Limb (tissue), 2 donors: Measurements from ENCODE around the gene C10orf88.
A peak's percentile ranks its signal among the peaks of the same experiment; 100 is the strongest.

Experiments used
- DNase-seq, 2 donors: peaks; one replicate each; pipeline ENCODE4 v3.0.0-alpha.2; 2016; ENCODE audit errors: extremely low spot score in 2 of 2

The C10orf88 gene

GRCh38 chr10:122953902-122954730, at the start of gene C10orf88:
Gene C10orf88, minus strand, starts transcription at chr10:122954227. Its CDS starts 49 bp downstream, at chr10:122954178.
- DNase-seq, result peak; percentile 98 to 99

DNA sequence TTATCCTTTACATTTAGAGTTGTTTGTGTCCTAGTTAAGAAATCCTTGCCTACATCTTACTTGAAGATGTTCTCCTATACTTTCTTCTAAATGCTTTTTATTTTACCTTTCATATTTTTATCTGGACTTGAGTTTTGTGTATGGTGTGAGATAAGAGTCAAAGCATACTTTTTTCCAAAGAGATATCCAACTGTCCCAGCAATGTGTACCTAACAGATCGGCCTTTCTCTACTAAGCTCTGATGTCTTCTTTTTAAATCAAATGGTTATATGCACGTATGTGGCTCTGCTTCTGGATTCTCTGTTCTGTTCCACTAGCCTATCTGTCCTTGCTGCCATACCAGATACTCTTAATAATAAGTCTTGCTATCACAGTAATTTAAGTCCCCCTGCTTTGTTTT, 47.3 kb upstream of the C10orf88 start:
- no peak for DNase-seq

GRCh38 chr10:123000155-123000554, 46.1 kb upstream of the C10orf88 start:
- no peak for DNase-seq

- no peak for DNase-seq
Observed at GRCh38 chr10:122999347-122999746, 45.3 kb upstream of the C10orf88 start.

- DNase-seq, result no peak
Observed at GRCh38 chr10:122998934-122999333, 44.9 kb upstream of the C10orf88 start.

GRCh38 chr10:122998360-122998917, 44.4 kb upstream of the C10orf88 start:
- no peak for DNase-seq

GRCh38 chr10:122997864-122998263, 43.8 kb upstream of the C10orf88 start:
- no peak for DNase-seq

DNA sequence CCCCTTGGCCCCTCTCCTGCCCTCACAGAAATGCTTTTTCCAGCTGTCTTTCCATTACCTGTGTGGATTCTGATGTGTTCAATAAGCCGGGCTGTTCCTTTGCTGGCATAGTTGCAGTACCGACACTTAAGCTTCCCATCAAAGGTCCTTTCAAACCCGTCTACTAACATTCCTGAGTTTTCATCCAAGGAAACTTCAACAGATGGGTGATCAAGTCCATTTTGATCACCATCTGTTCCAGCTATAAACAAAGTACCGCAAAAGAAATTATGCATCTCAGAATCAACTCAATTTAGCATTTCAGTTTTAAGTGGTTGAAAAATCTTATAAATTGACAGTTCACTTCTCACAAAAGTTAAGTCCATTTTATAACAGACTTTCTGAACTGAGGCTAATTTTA, 41.9 kb upstream of the C10orf88 start:
- no peak for DNase-seq

DNA sequence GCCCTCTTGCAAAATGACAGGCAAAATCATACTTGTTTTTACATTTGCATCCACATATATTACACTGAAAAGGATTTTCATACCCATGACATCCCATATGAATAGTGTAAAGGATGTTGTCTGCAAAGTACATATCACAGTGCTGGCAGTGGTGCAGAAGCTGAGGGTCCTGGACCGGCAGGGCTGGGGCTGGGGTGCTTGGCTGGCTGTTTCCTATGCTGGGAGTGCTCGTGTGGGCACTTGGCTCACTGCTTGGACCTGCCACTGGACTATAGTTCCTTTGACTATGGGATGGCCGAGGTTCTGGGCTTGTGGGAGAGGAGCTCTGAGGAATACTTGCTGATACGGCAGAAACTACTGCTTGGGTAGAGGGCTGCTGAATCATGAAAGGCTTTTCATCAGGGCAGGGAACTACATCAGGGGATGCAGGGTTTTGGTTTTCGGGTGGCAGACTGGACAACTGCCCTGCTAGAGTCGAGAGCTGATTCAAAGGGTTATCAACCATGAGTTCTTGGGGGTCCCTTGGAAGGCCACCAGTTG, 39.8 kb upstream of the C10orf88 start:
- DNase-seq, result no peak

GRCh38 chr10:122992031-122992585, 38.1 kb upstream of the C10orf88 start:
- DNase-seq, result no peak

DNA sequence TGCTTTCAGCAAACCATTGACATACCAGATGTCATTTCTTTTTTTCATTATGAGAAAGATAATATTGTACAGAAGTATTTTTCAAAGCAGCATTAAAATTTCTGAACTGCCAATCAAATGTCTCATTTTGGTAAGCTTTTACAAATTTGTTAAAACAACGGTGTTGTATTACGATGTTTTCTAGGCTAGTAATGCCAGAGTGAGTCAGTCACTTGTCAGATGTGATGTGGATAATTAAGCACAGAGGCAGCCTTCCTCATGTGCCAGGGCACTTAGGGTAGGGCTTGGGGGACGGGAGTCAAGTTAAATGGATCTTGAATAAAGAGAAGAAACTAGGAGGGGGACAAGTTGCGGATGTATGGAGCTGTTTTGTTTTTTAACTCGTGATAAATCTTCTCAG, 36.3 kb upstream of the C10orf88 start:
- DNase-seq, result no peak

GRCh38 chr10:122988501-122988900, 34.5 kb upstream of the C10orf88 start:
- DNase-seq, result no peak

GRCh38 chr10:122986335-122986734, 32.3 kb upstream of the C10orf88 start:
- no peak for DNase-seq

DNA sequence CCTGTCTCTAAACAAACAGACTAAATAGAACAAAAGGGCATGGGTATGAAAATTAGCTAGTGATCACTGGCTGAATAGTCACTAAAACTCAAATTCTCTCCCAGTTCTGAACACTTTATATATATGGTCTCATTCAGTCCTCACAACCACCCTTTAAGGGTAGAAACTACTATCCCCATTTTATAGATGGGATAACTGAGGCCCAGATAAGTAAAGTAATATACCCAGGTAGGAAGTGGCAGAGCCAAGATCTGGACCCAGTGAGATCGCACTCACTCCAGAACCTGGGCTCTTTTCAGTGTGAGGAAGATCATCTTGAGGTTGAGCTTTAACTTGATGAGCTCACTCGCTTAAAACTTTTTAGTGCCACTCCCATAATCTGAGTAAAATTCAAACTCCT, 30.7 kb upstream of the C10orf88 start:
- no peak for DNase-seq

GRCh38 chr10:122983898-122984297, 29.9 kb upstream of the C10orf88 start:
- no peak for DNase-seq

DNA sequence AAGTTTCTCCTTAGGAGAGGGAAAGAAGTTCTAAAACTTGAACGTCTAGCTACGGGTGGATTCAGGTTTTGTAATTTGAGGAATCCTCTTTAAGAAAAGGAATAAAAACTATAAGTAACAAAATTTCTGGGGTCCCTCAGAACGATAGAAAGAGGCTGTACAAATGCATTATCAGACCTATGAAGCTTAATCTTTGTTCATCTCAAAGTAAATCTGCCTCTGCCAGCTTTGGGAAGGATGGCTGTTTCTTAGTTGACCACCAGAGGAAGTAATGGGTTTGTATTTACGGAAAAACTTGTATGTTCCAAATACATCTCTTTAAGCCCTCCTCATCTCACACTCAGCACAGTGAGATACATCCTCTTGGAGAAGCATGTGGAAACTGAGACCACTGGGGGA, 27.0 kb upstream of the C10orf88 start:
- DNase-seq, result peak in 1 of 2 donors; percentile 55

GRCh38 chr10:122980209-122981065, 26.4 kb upstream of the C10orf88 start, which contains the start of gene PSTK:
Gene PSTK, plus strand, starts transcription at chr10:122980401. Its CDS starts 79 bp downstream, at chr10:122980480.
- peak; percentile 87 to 97 for DNase-seq

- no peak for DNase-seq
Observed at GRCh38 chr10:122974543-122975064, 20.6 kb upstream of the C10orf88 start.

DNA sequence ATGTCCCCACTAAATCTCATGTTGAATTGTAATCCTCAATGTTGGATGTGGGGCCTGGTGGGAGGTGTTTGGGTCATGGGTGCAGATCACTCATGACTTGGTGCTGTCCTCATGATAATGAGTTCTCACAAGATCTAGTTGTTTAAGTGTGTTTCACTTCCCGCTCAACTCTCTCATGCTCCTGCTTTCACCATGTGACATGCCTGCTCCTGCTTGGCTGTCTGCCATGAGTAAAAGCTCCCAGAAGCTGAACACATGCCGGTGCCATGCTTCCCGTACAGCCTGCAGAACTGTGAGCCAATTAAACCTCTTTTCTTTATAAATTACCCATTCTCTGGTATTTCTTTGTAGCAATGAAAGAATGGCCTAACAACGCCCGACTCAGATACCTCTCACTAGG, 20.0 kb upstream of the C10orf88 start:
- DNase-seq, result no peak

DNA sequence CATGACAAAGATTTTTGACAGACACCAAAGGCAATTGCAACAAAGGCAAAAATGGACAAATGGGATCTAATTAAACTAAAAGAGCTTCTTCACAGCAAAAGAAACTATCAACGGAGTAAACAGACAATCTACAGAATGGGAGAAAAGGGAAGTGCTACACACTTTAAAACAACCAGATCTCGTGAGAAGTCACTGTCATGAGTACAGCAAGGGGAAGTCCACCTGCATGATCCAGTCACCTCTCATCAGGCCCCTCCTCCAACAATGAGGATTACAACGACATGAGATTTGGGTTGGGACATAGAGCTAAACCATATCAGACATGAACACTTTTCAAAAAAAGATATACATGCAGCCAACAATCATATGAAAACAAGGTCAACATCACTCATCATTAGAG, 14.7 kb upstream of the C10orf88 start:
- no peak for DNase-seq

DNA sequence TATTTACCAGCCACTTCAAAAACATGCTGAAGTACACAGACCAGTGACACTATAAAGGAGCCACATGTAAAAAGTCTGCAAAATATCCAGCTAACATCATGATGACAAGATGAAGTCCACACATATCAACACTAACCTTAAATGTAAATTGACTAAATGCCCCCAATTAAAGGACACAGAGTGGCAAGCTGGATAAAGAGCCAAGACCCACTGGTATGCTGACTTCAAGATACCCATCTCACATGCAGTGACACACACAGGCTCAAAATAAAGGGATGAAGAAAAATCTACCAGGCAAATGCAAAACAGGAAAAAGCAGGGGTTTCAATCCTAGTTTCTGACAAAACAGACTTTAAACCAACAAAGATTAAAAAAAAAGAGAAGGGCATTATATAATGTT, 12.9 kb upstream of the C10orf88 start:
- DNase-seq, result no peak
